GM18511 (cell line): ENCODE results near the gene COL6A1.

Experiments
- ATAC-seq: cut with Tn5 transposase; IDR thresholded peaks from one replicate; pipeline ENCODE4 v1.9.1; 2021; ENCODE audit warnings: mild to moderate bottlenecking, moderate library complexity; ENCODE audit not compliant: unreplicated experiment

Gene COL6A1

DNA sequence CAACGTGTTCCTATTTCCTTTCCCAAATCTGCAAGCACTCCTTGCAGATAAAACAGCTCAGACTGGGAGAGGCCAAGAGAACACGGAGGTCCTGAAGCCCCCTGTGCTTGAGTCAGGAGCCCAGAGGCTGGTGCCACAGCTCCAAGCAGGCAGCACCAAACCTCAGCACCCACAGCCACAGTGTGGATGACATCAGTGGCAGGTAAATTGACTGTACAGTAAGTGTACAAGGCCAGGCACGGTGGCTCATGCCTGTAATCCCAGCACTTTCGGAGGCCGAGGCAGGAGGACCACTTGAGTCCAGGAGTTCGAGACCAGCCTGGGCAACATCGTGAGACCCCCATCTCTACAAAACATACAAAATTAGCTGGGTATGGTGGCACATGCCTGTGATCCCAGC, 1.9 kb upstream of the COL6A1 start:
- ATAC-seq = no peak

DNA sequence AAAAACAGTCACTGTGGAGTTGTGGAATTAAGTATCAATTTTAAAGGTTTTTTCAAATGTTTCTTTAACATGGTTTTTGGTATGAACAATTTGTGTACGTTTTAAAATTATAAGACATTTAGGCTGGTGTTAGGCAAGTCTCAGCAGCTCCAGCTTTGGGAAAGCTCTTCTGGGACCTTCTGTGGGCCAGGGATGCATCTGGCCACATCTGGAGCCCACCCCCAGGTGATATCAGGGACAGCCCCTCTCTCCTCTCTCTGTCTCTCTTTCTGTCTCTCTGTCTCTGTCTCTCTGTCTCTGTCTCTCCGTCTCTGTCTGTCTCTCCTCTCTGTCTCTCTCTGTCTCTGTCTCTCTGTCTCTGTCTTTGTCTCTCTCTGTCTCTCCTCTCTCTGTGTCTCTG, 1.3 kb upstream of the COL6A1 start:
- no peak for ATAC-seq

DNA sequence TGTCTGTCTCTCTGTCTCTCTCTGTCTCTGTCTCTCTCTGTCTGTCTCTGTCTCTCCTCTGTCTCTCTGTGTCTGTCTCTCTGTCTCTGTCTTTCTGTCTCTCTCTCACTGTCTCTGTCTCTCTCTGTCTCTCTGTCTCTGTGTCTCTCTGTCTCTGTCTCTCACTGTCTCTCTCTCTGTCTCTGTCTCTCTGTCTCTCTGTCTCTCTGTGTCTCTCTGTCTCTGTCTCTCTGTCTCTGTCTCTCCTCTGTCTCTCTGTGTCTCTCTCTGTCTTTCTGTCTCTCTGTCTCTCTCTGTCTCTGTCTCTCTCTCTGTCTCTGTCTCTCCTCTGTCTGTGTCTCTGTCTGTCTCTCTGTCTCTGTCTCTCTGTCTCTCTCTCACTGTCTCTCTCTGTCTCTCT, 873 bp upstream of the COL6A1 start:
- ATAC-seq = no peak

DNA sequence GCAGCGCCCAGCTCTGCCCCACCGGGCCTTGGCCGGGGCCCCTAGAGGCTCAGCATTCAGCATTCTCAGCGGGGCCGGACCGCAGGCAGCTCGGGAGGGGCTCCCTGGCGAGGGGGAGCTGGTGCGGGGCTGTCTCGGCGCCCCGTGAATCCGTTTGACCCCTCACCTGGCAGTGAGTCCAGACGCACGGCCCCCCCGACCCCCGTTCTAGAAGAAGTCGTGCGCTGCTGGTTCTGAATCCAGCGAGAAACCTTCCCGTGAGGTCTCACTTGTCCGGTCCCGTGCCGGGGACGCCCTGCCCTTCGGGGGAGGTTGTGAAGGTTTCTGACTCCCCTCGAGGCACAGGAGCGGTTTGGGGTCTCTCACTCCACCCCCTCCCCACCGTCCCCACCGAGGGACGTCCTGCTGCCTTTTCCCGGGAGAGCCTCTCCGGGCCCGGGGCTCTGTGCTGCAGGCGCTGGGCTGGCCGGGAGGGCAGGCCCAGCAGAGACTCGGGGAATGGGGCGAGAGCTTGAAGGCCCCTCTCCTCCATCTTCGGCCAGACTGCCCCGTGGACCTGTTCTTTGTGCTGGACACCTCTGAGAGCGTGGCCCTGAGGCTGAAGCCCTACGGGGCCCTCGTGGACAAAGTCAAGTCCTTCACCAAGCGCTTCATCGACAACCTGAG, 655 bp downstream of the COL6A1 start:
- no peak for ATAC-seq

DNA sequence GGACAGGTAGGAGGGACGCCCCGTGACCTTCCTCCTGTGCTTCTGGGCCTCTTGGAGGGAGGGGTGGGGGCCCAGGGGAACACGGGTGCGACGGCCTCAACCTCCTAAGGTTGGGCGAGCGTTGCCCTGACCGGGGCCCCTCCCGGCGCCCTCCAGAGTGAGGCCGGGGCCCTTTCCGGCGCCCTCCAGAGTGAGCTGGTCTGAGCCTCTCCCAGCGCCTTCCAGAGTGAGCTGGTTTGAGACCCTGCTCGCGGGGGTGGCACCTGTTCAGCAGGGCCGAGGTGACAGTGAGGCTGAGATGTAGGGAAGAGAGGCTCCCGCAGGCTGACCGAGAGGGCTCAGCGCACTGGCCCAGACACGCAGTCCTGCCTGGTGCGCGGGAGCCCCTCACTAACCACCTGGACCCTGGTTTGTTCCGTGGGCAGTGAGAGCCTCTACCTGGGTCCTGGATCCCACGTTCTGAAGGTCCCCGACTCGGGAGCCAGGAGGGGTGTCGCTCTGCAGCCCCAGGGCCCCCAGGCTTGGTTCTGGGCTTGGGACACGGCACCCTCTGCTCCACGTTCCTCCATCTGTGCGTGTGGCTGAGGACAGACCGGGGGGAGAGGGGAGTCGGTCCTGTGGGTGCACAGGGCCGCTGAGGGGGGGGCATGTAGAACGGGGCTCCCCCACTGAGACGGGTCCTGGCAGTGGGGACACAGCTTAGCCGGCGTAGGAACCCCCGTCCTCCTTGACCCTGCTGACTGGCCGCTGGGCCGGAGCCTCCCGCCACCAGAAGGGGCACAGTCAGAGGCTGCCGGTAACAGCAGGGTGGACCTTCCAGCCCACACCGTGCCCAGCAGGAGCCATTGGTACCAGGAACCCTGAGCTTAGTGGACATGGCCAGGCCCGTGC, 1.4 kb downstream of the COL6A1 start:
- ATAC-seq = no peak

DNA sequence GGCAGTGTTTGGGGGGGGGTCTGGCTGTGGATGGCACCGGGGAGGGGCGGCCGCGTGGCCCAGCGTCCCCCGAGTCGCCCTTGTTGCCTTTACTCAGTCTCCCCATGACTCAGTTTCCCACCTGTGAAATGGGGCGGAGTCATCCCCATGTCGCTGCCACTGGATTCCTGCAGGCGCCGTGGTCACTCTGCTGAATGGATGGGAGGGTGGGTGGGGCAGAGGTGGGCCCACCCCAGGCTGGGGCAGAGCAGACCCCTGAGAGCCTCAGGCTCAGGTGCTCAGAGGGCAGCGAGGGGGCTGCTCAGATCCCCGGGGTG, 2.0 kb downstream of the COL6A1 start:
- no peak for ATAC-seq

DNA sequence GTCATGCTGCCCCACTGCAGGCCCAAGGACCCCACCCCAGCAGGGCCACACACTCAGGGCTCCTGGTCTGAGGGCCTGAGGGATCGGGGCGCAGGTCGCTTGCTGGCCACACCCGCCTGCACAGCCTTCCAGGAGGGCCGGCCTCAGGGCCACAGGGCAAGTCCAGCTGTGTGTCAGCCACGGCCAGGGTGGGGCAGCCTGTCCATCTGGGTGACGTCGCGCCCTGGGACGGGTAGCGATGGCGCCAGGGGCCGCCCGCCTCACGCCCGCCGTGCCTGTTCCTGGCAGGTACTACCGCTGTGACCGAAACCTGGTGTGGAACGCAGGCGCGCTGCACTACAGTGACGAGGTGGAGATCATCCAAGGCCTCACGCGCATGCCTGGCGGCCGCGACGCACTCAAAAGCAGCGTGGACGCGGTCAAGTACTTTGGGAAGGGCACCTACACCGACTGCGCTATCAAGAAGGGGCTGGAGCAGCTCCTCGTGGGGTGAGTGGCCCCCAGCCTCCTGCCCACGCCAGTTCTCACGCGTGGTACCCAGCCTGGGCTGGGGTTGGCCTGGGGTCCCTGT, 2.5 kb downstream of the COL6A1 start:
- no peak for ATAC-seq

DNA sequence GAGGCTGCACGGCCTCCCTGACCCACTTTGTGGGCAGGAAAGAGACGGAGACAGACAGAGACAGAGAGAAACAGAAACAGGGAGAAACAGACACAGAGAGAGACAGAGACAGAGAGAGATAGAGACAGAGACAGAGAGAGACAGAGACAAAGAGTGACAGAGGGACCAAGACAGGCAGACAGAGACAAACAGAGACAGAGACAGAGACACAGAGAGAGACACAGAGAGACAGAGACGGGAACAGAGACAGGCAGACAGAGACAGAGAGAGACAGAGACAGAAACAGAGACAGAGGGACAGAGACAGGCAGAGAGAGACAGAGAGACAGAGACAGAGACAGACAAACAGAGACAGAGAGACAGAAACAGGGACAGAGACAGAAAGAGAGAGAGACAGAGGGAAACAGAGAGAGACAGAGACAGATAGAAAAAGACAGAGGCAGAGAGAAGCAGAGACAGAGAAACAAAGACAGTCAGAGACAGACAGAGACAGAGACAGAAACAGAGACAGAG, 3.1 kb downstream of the COL6A1 start:
- no peak for ATAC-seq

DNA sequence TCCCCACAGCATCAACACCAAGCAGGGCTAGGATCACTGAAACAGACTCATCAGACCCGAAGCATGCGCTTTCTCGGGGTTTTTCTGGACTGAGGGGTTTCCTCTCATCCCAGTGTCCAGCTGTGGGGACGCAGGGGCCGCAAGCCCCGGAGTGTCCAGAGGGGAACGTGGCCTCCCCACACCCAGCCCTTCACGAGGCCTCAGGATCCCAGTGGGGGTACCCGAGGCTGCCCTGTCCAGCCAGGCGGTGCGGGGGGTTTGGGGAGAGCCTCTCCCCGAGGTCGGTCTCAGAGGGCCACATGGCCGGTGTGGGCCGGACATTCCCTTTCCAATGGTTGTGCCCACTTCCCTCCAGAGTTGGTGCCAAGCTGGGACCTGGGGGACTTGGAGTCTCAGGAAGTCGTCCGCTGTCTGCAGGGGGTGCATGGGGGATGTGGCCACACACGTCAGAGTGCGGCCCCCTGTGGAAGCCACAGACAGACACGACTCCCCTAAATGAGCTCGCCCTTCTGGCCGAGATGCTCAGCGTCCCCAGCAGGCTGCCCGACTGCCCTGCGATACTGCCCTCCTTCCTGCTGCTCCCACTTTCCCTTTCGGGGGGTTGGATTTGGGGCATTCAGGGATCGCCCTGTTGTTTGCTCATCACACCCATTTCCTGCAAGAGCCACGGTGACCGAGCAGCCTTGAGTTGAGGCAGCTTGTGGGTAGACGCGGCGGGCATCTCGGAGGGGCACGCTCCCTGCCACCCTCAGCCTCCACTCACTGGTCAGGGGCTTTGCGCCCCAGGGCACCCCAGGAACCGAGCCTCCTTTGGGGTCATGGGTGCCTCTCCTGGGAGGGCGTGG, 4.1 kb downstream of the COL6A1 start:
- no peak for ATAC-seq

DNA sequence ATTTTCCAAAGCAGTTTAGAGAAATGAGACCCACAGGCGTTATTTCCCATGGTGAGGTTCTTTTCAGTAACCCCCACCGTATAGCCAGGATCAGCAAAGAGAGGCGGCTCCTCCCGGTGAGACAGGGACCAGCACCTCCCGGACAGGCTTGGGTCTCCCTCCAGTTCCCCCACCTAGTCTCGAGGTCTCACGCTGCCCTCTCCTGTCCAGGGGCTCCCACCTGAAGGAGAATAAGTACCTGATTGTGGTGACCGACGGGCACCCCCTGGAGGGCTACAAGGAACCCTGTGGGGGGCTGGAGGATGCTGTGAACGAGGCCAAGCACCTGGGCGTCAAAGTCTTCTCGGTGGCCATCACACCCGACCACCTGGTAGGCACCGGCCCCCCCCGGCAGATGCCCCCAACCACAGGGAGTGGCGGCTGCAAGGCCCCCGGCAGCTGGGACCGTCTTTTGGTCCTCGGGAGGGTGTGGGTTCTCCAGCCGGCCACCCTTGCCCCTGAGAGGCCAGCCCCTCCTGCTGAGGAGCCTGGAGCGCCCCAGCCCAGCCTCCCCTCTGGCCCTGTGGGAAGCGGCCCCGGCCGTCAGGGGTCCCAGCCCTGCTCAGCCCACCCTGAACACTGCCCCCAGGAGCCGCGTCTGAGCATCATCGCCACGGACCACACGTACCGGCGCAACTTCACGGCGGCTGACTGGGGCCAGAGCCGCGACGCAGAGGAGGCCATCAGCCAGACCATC, 4.9 kb downstream of the COL6A1 start:
- ATAC-seq = no peak

DNA sequence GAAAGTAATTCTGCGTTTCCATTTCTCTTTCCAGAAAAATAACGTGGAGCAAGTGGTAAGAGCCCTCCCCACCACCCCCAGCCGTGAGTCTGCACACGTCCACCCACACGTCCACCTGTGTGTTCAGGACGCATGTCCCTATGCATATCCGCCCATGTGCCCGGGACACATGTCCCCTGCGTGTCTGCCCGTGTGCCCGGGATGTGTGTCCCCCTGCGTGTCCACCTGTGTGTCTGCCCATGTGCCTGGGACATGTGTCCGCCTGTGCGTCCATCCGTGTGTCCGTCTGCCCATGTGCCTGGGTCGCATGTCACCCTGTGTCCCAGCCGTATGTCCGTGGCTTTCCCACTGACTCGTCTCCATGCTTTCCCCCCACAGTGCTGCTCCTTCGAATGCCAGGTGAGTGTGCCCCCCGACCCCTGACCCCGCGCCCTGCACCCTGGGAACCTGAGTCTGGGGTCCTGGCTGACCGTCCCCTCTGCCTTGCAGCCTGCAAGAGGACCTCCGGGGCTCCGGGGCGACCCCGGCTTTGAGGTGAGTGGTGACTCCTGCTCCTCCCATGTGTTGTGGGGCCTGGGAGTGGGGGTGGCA, 5.6 kb downstream of the COL6A1 start:
- ATAC-seq = no peak

DNA sequence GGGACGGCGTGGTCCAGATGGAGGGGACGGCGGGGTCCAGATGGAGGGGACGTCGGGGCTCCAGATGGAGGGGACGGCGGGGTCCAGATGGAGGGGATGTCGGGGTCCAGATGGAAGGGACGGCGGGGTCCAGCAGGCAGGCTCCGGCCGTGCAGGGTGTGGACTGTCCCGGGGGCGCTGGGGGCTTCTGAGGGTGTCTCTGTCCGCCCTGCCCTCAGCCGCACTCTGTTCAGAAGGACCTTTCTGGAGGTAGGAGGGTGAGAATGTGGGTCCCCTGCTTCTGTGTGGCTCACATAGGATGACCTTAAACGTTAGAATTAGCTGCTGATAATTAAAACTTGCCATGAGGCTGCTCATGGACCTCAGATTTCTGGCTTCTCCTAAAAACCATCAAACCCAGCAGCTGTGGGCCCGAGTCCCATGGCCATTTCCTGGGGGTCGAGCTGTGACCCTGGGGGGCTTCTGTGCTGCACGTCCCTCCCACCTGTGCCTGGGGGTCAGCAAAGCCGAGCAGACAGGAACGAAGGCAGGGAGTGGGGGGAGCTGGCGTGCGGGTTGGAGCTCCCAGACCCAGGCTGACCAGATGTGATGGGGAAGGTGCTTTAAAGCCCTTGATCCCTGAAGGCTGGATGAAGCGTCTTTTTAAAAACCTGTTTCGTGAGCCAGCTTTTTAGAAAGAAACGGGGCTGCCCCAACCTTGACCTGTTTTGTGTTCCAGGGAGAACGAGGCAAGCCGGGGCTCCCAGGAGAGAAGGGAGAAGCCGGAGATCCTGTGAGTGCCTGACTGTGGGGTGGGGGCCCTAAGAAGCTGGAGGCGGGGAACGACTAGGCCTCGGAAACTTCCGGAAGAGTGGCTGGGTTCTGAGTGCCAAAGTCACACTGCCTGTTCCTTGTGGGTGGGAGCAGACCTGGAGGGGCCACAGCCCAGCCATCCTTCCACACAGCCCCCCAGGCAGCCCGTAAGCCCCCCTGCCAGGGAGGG, 7.1 kb downstream of the COL6A1 start:
- no peak for ATAC-seq

DNA sequence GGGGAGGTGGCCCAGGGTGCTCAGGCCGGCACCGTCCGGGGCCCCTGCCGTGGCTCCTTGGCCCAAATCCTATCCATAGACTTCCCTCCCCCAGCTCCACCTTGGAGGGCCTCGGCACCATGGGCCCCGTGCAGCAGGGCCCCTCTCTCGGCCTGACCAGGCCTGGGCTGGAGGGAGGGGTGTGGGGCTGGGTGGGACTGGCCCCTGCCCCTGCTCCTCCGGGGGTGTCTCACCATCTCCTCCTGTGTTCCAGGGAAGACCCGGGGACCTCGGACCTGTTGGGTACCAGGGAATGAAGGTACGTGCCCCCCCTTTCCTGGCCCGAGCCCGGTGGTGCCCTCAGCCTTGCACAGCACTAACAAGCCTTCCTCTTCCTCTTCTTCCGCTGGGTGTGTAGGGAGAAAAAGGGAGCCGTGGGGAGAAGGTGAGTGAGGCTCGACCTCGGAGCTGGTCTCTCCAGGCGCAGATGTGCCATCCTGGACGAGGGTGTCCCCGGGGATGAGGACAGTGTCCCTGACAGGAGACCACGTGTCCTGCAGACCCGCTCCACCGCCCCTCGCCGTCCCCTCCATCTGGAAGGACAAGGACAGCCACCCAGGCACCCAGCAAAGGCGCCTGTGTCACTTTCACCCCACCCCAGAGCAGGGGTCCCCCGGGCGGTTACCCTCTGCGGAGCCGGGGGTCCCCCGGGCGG, 7.9 kb downstream of the COL6A1 start:
- ATAC-seq = no peak

DNA sequence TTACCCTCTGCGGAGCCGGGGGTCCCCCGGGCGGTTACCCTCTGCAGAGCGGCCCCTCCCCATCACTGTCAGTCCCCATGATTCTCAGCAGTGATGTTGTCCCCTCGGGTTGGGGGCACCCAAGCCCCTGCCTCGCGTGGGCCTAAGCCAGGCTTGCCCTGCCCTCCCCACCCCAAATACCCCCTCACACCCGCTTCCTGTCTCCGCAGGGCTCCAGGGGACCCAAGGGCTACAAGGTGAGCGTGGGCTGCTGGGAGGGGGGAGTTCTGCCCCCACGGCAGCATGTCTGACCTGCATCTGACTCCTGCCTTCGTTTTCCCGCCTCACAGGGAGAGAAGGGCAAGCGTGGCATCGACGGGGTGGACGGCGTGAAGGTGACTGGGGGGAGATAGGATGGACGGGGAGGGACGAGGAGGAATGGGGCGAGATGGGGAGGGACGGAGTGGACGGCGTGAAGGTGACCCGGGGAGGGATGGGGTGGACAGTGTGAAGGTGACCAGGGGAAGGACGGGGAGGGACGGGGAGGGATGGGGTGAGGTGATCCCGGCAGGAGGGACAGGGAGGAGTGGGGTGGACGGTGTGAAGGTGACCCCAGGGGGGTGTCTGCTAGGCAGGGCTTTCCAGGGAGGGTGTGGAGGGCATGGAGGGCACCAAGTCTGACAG, 8.6 kb downstream of the COL6A1 start:
- ATAC-seq = no peak

DNA sequence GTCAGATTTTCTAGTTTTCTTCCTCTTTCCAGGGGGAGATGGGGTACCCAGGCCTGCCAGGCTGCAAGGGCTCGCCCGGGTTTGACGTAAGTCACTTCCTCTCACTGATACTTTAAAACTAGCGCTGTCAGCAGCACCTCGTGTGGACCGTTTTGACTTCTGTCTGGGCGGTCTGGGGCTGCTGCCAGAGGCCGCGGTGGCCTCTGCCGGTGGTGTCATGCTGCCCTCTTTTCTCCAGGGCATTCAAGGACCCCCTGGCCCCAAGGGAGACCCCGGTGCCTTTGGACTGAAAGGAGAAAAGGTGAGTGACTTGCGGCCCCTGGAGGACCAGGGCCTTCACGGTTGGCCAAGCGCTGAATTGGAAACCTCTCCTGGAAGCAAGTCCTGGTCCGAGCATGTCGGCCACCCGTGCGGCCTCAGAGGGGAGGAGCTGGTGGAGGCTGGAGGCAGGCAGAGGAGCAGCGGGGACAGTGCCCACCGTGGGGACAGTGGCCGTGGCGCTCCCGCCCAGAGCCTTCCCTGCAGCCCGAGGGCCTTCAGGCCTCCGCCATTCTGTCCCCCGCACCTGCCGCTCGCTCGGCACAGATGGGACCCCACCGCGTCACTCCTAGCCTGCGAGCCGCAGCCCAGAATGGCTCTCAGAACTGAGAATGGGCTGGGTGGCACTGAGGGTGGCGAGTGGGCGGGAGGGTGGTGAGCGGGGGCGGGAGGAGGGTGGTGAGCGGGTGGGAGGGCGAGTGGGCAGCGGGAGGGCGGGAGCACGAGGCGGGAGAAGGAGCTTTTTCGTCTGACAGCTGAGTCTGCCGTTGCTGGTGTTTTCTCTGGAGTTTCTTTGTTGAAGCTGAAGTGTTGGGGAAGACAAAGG, 9.4 kb downstream of the COL6A1 start:
- no peak for ATAC-seq

DNA sequence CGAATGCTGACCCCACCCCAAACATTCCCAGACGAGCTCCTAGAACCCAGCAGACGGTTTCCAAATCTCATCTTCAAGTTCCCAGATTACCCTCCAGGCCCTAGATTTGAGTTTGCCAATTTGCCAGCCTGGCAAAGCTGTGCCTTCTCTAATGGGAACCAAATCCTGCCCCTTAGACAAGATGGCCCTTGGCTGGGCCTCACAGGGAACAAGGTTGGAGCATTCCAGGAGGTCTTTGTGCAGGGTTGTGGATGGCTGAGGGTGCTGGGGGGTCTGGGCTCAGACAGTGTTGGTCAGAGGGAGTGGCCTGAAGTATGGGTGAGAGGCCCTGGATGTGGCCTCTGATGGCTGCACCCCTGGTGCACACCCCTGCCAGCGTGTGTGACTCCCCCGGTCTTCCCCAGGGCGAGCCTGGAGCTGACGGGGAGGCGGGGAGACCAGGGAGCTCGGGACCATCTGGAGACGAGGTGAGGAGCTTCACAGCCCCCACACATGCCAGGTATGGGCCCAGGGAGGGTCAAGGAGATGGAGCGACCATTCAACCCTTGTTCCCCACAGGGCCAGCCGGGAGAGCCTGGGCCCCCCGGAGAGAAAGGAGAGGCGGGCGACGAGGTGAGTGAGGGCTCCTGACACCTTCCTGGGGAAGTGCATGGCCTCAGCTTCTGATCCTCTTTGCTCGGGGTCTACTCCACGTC, 10.2 kb downstream of the COL6A1 start:
- ATAC-seq = no peak
